ENCODE results near the gene PGBD5. TPM values are rescaled to one million over a fixed set of nuclear protein-coding genes. Genes with fewer than 3 reads are reported as not detected.

PGBD5 gene
- total and polyA plus RNA-seq, 5 donors: 18.5 to 32.6 (median 26.4) TPM

- Histone ChIP-seq H3K4me3 (ENCODE audit: low read length) (no peak overlapping the region), H3K27me3 (ENCODE audit: control insufficient read depth, insufficient read depth) (no peaks in the 10 kb centered on the region), H3K9me3 (ENCODE audit: control insufficient read depth, low read length) (no peaks in the 10 kb centered on the region), H3K27ac (ENCODE audit: low read length) (no peak overlapping the region), H3K4me1 (ENCODE audit: control insufficient read depth, insufficient read depth, low read length) (peaks cover 13% of the 10 kb centered on the region)
- ATAC-seq: no peak
- 84% methylated on average over 7 of the region's 7 CpGs for WGBS
- intact Hi-C loops (cut with DNase I): no loop called here
- no peak for DNase-seq
These were observed 32.0 kb downstream of the PGBD5 start for GRCh38 chr1:230394134-230394533.

DNA sequence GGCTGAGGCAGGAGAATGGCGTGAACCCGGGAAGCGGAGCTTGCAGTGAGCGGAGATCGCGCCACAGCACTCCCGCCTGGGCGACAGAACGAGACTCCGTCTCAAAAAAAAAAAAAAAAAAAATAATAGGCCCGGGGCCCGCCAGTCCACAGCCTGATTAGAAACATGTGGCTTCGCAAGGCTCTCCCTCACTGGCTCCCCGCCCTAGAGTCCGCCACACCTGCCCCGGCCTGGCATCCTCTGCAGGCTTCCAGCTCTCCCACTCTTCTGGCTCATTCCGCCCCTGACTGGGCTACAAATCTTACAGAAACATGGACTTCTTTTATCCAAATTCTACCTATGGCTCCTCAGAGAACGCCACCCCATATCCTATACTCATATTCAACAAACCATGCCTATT, 32.4 kb downstream of the PGBD5 start:
- DNase-seq (no peak), ATAC-seq (no peak)
- Histone ChIP-seq H3K9me3 (ENCODE audit: control insufficient read depth, low read length) (no peaks in the 10 kb centered on the region), H3K27me3 (ENCODE audit: control insufficient read depth, insufficient read depth) (no peaks in the 10 kb centered on the region), H3K4me3 (ENCODE audit: low read length) (no peak overlapping the region), H3K4me1 (ENCODE audit: control insufficient read depth, insufficient read depth, low read length) (peaks cover 13% of the 10 kb centered on the region), H3K27ac (ENCODE audit: low read length) (no peak overlapping the region)
- 97% methylated on average over 16 of the region's 18 CpGs for WGBS
- intact Hi-C loops (cut with DNase I): no loop called here

DNA sequence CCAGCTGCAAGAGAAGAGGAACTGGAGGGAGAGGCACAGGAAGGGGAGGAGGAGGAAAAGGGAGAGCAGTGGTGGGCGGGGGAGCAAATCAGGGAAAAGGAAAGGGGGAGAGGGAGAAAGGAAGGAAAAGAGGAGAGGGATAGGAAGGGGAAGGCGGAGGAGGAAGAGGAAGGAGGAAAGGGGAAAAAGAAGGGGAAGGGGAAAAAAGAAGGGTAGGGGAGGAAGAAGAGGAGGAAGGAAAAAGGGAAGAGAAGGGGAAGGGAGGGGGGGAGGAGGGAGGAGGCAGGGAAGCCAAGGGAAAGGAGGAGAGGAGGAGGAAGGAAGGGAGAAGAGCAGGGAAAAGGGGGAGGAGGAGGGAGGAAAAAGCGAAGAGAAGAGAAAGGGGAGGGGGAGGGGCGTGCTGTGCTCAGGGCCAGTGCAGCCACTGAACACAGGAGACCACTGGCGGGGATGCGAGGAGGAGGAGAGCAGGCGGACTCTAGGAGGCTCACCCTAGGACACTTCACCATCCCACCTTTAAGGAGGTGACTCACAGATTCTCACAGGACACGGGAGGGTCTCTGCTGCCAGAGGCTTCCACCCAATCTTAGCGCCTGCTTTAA, 33.1 kb downstream of the PGBD5 start:
- no peaks in the 10 kb centered on the region for H3K27me3 ChIP-seq (ENCODE audit: control insufficient read depth, insufficient read depth)
- no peak for ATAC-seq
- intact Hi-C loops (cut with DNase I): no loop called here
- no peak overlapping the region for H3K4me3 ChIP-seq (ENCODE audit: low read length)
- no peaks in the 10 kb centered on the region for H3K9me3 ChIP-seq (ENCODE audit: control insufficient read depth, low read length)
- H3K4me1 ChIP-seq (ENCODE audit: control insufficient read depth, insufficient read depth, low read length): peaks cover 7% of the 10 kb centered on the region
- WGBS: 79% methylated on average over 9 of the region's 9 CpGs
- no peak overlapping the region for H3K27ac ChIP-seq (ENCODE audit: low read length)
- DNase-seq: no peak

DNA sequence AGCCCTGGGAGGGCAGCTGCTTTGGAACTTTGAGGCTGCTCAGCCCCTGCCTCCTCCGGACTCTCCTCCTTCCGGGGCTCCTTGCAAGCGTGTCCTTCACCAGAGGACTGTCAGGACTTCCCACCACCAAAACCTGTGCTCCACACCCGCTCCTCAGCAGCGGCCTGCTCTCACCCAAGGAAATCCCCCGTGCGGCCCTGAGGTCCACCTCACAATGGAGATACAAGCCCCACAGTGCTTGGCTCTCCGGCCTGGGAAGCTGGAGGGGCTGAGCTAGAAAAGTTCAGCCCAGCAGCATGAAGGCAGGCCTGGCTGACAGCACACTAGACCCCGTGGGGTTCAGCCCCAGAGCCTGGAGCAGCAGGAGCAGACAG, 33.6 kb downstream of the PGBD5 start:
- H3K9me3 ChIP-seq (ENCODE audit: control insufficient read depth, low read length): no peaks in the 10 kb centered on the region
- H3K27me3 ChIP-seq (ENCODE audit: control insufficient read depth, insufficient read depth): no peaks in the 10 kb centered on the region
- DNase-seq (no peak), ATAC-seq (no peak)
- no peak overlapping the region for H3K4me3 ChIP-seq (ENCODE audit: low read length)
- no peak overlapping the region for H3K27ac ChIP-seq (ENCODE audit: low read length)
- 47% methylated on average over 9 of the region's 9 CpGs for WGBS
- peaks cover 3% of the 10 kb centered on the region for H3K4me1 ChIP-seq (ENCODE audit: control insufficient read depth, insufficient read depth, low read length)
- intact Hi-C loops (cut with DNase I): no loop called here

- no peak for DNase-seq
- Histone ChIP-seq H3K4me3 (ENCODE audit: low read length) (no peak overlapping the region), H3K27ac (ENCODE audit: low read length) (no peak overlapping the region), H3K9me3 (ENCODE audit: control insufficient read depth, low read length) (no peaks in the 10 kb centered on the region), H3K27me3 (ENCODE audit: control insufficient read depth, insufficient read depth) (no peaks in the 10 kb centered on the region), H3K4me1 (ENCODE audit: control insufficient read depth, insufficient read depth, low read length) (peaks cover 2% of the 10 kb centered on the region)
- no peak for ATAC-seq
- intact Hi-C loops (cut with DNase I): no loop called here
- 38% methylated on average over 20 of the region's 20 CpGs for WGBS
These were observed 34.2 kb downstream of the PGBD5 start for GRCh38 chr1:230391776-230392535.

- no peak overlapping the region for H3K27ac ChIP-seq (ENCODE audit: low read length)
- H3K4me3 ChIP-seq (ENCODE audit: low read length): no peak overlapping the region
- no peak for ATAC-seq
- WGBS: 89% methylated on average over 2 of the region's 2 CpGs
- H3K27me3 ChIP-seq (ENCODE audit: control insufficient read depth, insufficient read depth): no peaks in the 10 kb centered on the region
- intact Hi-C loops (cut with DNase I): no loop called here
- no peaks in the 10 kb centered on the region for H3K9me3 ChIP-seq (ENCODE audit: control insufficient read depth, low read length)
- DNase-seq: no peak
- H3K4me1 ChIP-seq (ENCODE audit: control insufficient read depth, insufficient read depth, low read length): peaks cover 4% of the 10 kb centered on the region
These were observed 35.8 kb downstream of the PGBD5 start for GRCh38 chr1:230390371-230390770.

GRCh38 chr1:230387876-230388275, 38.3 kb downstream of the PGBD5 start:
- Histone ChIP-seq H3K27me3 (ENCODE audit: control insufficient read depth, insufficient read depth) (no peaks in the 10 kb centered on the region), H3K4me1 (ENCODE audit: control insufficient read depth, insufficient read depth, low read length) (peaks cover 4% of the 10 kb centered on the region), H3K9me3 (ENCODE audit: control insufficient read depth, low read length) (no peaks in the 10 kb centered on the region), H3K4me3 (ENCODE audit: low read length) (no peak overlapping the region), H3K27ac (ENCODE audit: low read length) (no peak overlapping the region)
- intact Hi-C loops (cut with DNase I): no loop called here
- 95% methylated on average over 12 of the region's 12 CpGs for whole genome bisulfite sequencing
- DNase-seq (no peak), ATAC-seq (no peak)

- no peaks in the 10 kb centered on the region for H3K9me3 ChIP-seq (ENCODE audit: control insufficient read depth, low read length)
- DNase-seq (no peak), ATAC-seq (no peak)
- H3K4me1 ChIP-seq (ENCODE audit: control insufficient read depth, insufficient read depth, low read length): peaks cover 4% of the 10 kb centered on the region
- intact Hi-C loops (cut with DNase I): no loop called here
- WGBS: 93% methylated on average over 2 of the region's 2 CpGs
- H3K27ac ChIP-seq (ENCODE audit: low read length): no peak overlapping the region
- H3K4me3 ChIP-seq (ENCODE audit: low read length): no peak overlapping the region
- no peaks in the 10 kb centered on the region for H3K27me3 ChIP-seq (ENCODE audit: control insufficient read depth, insufficient read depth)
These were observed 38.8 kb downstream of the PGBD5 start for GRCh38 chr1:230387296-230387695.

- no peaks in the 10 kb centered on the region for H3K27me3 ChIP-seq (ENCODE audit: control insufficient read depth, insufficient read depth)
- peaks cover 4% of the 10 kb centered on the region for H3K4me1 ChIP-seq (ENCODE audit: control insufficient read depth, insufficient read depth, low read length)
- H3K4me3 ChIP-seq (ENCODE audit: low read length): no peak overlapping the region
- DNase-seq: no peak
- no peak for ATAC-seq
- no peaks in the 10 kb centered on the region for H3K9me3 ChIP-seq (ENCODE audit: control insufficient read depth, low read length)
- H3K27ac ChIP-seq (ENCODE audit: low read length): no peak overlapping the region
- 45% methylated on average over 6 of the region's 6 CpGs for WGBS
- intact Hi-C loops (cut with DNase I): no loop called here
These were observed 39.4 kb downstream of the PGBD5 start for GRCh38 chr1:230386637-230387262.

GRCh38 chr1:230385930-230386329, 40.2 kb downstream of the PGBD5 start:
- intact Hi-C loops (cut with DNase I): no loop called here
- 92% methylated on average over 4 of the region's 4 CpGs for WGBS
- no peak for ATAC-seq

DNA sequence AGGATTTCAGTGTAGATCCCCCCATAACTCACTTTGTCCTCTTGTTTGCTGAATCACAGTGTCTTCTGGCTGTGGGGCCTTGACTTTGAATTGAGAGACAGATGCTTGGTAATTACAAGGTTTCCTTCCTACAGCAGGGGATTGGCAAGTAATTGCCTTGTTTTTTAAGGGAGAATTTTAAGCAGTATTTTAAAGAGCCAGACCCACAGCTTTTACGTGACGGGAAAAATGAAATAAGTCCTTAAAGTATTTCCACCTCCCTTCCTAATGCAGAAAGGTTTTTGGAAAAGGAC, 41.0 kb downstream of the PGBD5 start:
- Histone ChIP-seq H3K9me3 (ENCODE audit: control insufficient read depth, low read length) (no peaks in the 10 kb centered on the region), H3K27ac (ENCODE audit: low read length) (no peak overlapping the region), H3K4me1 (ENCODE audit: control insufficient read depth, insufficient read depth, low read length) (peaks cover 4% of the 10 kb centered on the region), H3K4me3 (ENCODE audit: low read length) (no peak overlapping the region), H3K27me3 (ENCODE audit: control insufficient read depth, insufficient read depth) (no peaks in the 10 kb centered on the region)
- no peak for DNase-seq
- intact Hi-C loops (cut with DNase I): no loop called here
- WGBS: 62% methylated on average over 2 of the region's 2 CpGs
- ATAC-seq: no peak

More at GRCh38 chr1:230385930-230386329, 40.2 kb downstream of the PGBD5 start:
- no peak for DNase-seq
- H3K27me3 ChIP-seq (ENCODE audit: control insufficient read depth, insufficient read depth): no peaks in the 10 kb centered on the region
- H3K4me1 ChIP-seq (ENCODE audit: control insufficient read depth, insufficient read depth, low read length): peaks cover 4% of the 10 kb centered on the region
- H3K4me3 ChIP-seq (ENCODE audit: low read length): no peak overlapping the region
- no peak overlapping the region for H3K27ac ChIP-seq (ENCODE audit: low read length)
- H3K9me3 ChIP-seq (ENCODE audit: control insufficient read depth, low read length): no peaks in the 10 kb centered on the region
